Measurements from ENCODE around the gene BMPR1B. TPM values are rescaled to one million over a fixed set of nuclear protein-coding genes. Genes with fewer than 3 reads are reported as not detected.

BMPR1B gene
- polyA plus RNA-seq, 2 of the 4 experiments (the other 2 are of a cell fraction), result 6.4 to 21.2 TPM

GRCh38 chr4:95107635-95108034, 349.9 kb downstream of the BMPR1B start:
- Histone ChIP-seq H3K4me2 (peak overlapping the region; percentile 68), H3K9me3 (no peaks in the 10 kb centered on the region), H3K4me1 (peaks cover 70% of the 10 kb centered on the region), H3K27ac (peak overlapping the region; percentile 74 to 83), H3K4me3 (no peak overlapping the region; the same call in 2 of the 3 replicates)
- ChIA-PET POLR2A (no interaction called here), CTCF (no interaction called here)
- WGBS (ENCODE audit: missing lambda C conversion rate), result 2% methylated on average over 4 of the region's 4 CpGs
- DNase-seq (ENCODE audit: low read depth in 1 of 2, low spot score in 1 of 2), result peak in 1 of 2 experiments; percentile 74
- peak in 1 of 2 experiments; percentile 62; a peak in 3 of 6 replicates for ATAC-seq
- TF ChIP-seq FOSL2 (IDR thresholded peaks at IDR 0.05) (peak; percentile 40; the same call in 1 of the 2 replicates), FOSL2 (CRISPR knock-in tag; IDR thresholded peaks at IDR 0.05) (peak; percentile 63), RFX5 (IDR thresholded peaks at IDR 0.05) (no peak), EP300 (IDR thresholded peaks at IDR 0.05) (peak in 1 of 2 experiments; percentile 21; a peak in 1 of 5 replicates), ZC3H11A (IDR thresholded peaks at IDR 0.05) (no peak), NFE2L2 (conservative IDR thresholded peaks at IDR 0.05; ENCODE audit: low read length) (no peak), SREBF2 (IDR thresholded peaks at IDR 0.05) (no peak), PBX3 (IDR thresholded peaks at IDR 0.05) (no peak), MAX (IDR thresholded peaks at IDR 0.05) (0 out of 2 replicates have a peak, but pooled peaks have one; percentile 18), ZSCAN20 (CRISPR knock-in tag; IDR thresholded peaks at IDR 0.05) (no peak), NR3C1 (IDR thresholded peaks at IDR 0.05) (no peak), ESRRA (IDR thresholded peaks at IDR 0.05; ENCODE audit: borderline replicate concordance, low read length) (no peak), MAFK (IDR thresholded peaks at IDR 0.05; ENCODE audit: partially characterized antibody) (no peak), HEYL (CRISPR knock-in tag; IDR thresholded peaks at IDR 0.05) (no peak), ELK1 (IDR thresholded peaks at IDR 0.05; ENCODE audit: low read depth, low read length) (no peak), HOXB5 (CRISPR knock-in tag; IDR thresholded peaks at IDR 0.05) (no peak), CEBPB (IDR thresholded peaks at IDR 0.05) (peak; percentile 6 to 11; a peak in 1 of 4 replicates), GATA3 (IDR thresholded peaks at IDR 0.05; ENCODE audit: borderline replicate concordance) (peak; percentile 34; the same call in 1 of the 2 replicates), ATOH8 (CRISPR knock-in tag; IDR thresholded peaks at IDR 0.05; ENCODE audit: low read depth) (no peak), E2F6 (IDR thresholded peaks at IDR 0.05; ENCODE audit: borderline replicate concordance, low read depth) (no peak), JUNB (IDR thresholded peaks at IDR 0.05) (peak; percentile 56), MAZ (IDR thresholded peaks at IDR 0.05; ENCODE audit: borderline replicate concordance, low read depth, low read length) (no peak), RARB (CRISPR knock-in tag; IDR thresholded peaks at IDR 0.05) (no peak)
- FAIRE-seq, result no peak

- no peak for TF ChIP-seq EP300 (IDR thresholded peaks at IDR 0.05)
- TF ChIP-seq GATA3 (IDR thresholded peaks at IDR 0.05; ENCODE audit: borderline replicate concordance), result no peak
- TF ChIP-seq PHF8 (IDR thresholded peaks at IDR 0.05; ENCODE audit: borderline replicate concordance, low read depth), result no peak
- no peak for TF ChIP-seq FOXS1 (CRISPR knock-in tag; IDR thresholded peaks at IDR 0.05)
- TF ChIP-seq USF2 (IDR thresholded peaks at IDR 0.05), result no peak
- TF ChIP-seq SREBF2 (IDR thresholded peaks at IDR 0.05), result no peak
- no peak for TF ChIP-seq ZFP36 (IDR thresholded peaks at IDR 0.05; ENCODE audit: borderline replicate concordance, partially characterized antibody)
- TF ChIP-seq CBX8 (IDR thresholded peaks at IDR 0.05), result no peak
- no peak for TF ChIP-seq MYC (IDR thresholded peaks at IDR 0.05; ENCODE audit: borderline replicate concordance, low read length)
- no peak for TF ChIP-seq CHD4 (IDR thresholded peaks at IDR 0.05; ENCODE audit: borderline replicate concordance)
- TF ChIP-seq JUN (IDR thresholded peaks at IDR 0.05), result no peak
- no peak for TF ChIP-seq EHF (CRISPR knock-in tag; IDR thresholded peaks at IDR 0.05)
- no peak for TF ChIP-seq MAZ (IDR thresholded peaks at IDR 0.05; ENCODE audit: borderline replicate concordance, low read depth, low read length)
- Histone ChIP-seq H3K9me3 (no peaks in the 10 kb centered on the region), H3K4me1 (peaks cover 56% of the 10 kb centered on the region), H3K4me3 (no peak overlapping the region), H3K27ac (peak overlapping the region; percentile 74 to 83), H3K4me2 (peak overlapping the region; percentile 68)
- CTCF ChIA-PET, result no interaction called here
- POLR2A ChIA-PET, result no interaction called here
- no peak for FAIRE-seq
- ATAC-seq, result no peak
- DNase-seq (ENCODE audit: low read depth in 1 of 2, low spot score in 1 of 2), result no peak
- 50% methylated on average over 1 of the region's 1 CpG for WGBS (ENCODE audit: missing lambda C conversion rate)
Measured at GRCh38 chr4:95108883-95109421, 351.2 kb downstream of the BMPR1B start.
